ENCODE results near the gene DLG4. TPM values are rescaled to one million over a fixed set of nuclear protein-coding genes. Genes with fewer than 3 reads are reported as not detected.

DLG4 gene
- total RNA-seq, 1 experiment from 2014 or later = 38.3 TPM

GRCh38 chr17:7203391-7203790 lies 16.2 kb downstream of the DLG4 start:
- Histone ChIP-seq H2AK5ac (ENCODE audit: insufficient read length, low read length) (no peak overlapping the region), H4K8ac (replicated peaks; ENCODE audit: insufficient read length, low read depth, low read length) (no peak overlapping the region), H3K23me2 (ENCODE audit: insufficient read length, low read depth, low read length, poor library complexity, severe bottlenecking) (peaks cover 3% of the 10 kb centered on the region), H4K91ac (ENCODE audit: insufficient read length, low read depth, low read length) (no peak overlapping the region), H3K27me3 (ENCODE audit: insufficient read depth, low read length) (no peaks in the 10 kb centered on the region), H3K23ac (ENCODE audit: insufficient read length, low read depth, low read length) (no peak overlapping the region), H3T11ph (ENCODE audit: low read length) (no peak overlapping the region), H3K56ac (ENCODE audit: insufficient read length, low read depth, low read length) (no peak overlapping the region), H3K14ac (ENCODE audit: insufficient read depth, low read length) (no peak overlapping the region), H2AFZ (ENCODE audit: low read length) (no peak overlapping the region), H2BK120ac (ENCODE audit: low read depth, low read length, poor library complexity, severe bottlenecking) (no peak overlapping the region), H3K27ac (ENCODE audit: insufficient read length, low read depth, low read length) (no peak overlapping the region), H3K9me3 (ENCODE audit: control insufficient read depth, low read depth, low read length) (no peaks in the 10 kb centered on the region), H3K79me1 (ENCODE audit: insufficient read depth, low read depth, low read length, poor library complexity, severe bottlenecking) (no peaks in the 10 kb centered on the region), H2BK15ac (ENCODE audit: low read depth, low read length) (no peak overlapping the region), H3K4me1 (ENCODE audit: insufficient read depth, low read length) (peaks cover 1% of the 10 kb centered on the region; the same call in 1 of the 2 replicates), H4K5ac (ENCODE audit: insufficient read length, low read depth, low read length) (no peak overlapping the region), H3K18ac (ENCODE audit: insufficient read length, low read depth, low read length) (no peak overlapping the region), H3K9ac (ENCODE audit: extremely low read depth, insufficient read length, low read length) (no peak overlapping the region), H3K79me2 (ENCODE audit: insufficient read depth, low read length) (no peaks in the 10 kb centered on the region), H4K20me1 (ENCODE audit: control insufficient read depth, insufficient read depth, insufficient read length) (no peaks in the 10 kb centered on the region), H3K4ac (ENCODE audit: low read depth, low read length) (no peak overlapping the region), H3K4me2 (ENCODE audit: insufficient read depth, insufficient read length, low read length) (no peak overlapping the region), H2BK5ac (ENCODE audit: insufficient read length, low read length) (no peak overlapping the region), H2BK20ac (ENCODE audit: low read depth, low read length, poor library complexity, severe bottlenecking) (no peak overlapping the region), H2BK12ac (ENCODE audit: insufficient read length, low read depth, low read length) (no peak overlapping the region)
- Mint-ChIP-seq H3K27me3 (ENCODE audit: low read depth) (no peaks in the 10 kb centered on the region; the same call in none of the 2 replicates), H3K4me1 (peaks cover 24 to 34% of the 10 kb centered on the region in 2 experiments), H3K36me3 (ENCODE audit: insufficient read depth in 1 of 3, low read depth in 3 of 3) (peaks cover 22 to 38% (median 31%) of the 10 kb centered on the region in 3 experiments), H3K4me3 (peak overlapping the region in 1 of 2 experiments; percentile 35; a peak in 1 of 5 replicates), H3K27ac (0 out of 7 replicates have a peak overlapping the region, but pooled peaks of 1 of the 3 experiments have one; percentile 55), H3K9me3 (no peaks in the 10 kb centered on the region)
- DNase-seq = no peak
- TF ChIP-seq CTCF (conservative IDR thresholded peaks at IDR 0.05) = no peak
- WGBS (ENCODE audit: extremely low coverage, insufficient read length, low lambda C conversion rate) = no CpG with 5 or more reads among the region's 16 CpGs

All from H9 (cell line).